Fibroblast of mammary gland (primary cell): ENCODE data around the gene FUCA2.

Experiments
- DNase-seq: peaks from one replicate; pipeline ENCODE4 v3.0.0-alpha.2; 2010; ENCODE audit warnings: low read depth
- H3K4me3 ChIP-seq: 2 replicates; pipeline ENCODE4 v1.5.1; 2011; ENCODE audit warnings: low read depth, mild to moderate bottlenecking, low read length, moderate library complexity; ENCODE audit not compliant: control insufficient read depth
- TF ChIP-seq, protein P1 (sequence below): conservative IDR thresholded peaks from 2 replicates; pipeline ENCODE4 v1.5.1; 2011; ENCODE audit warnings: low read depth, low read length, inconsistent platforms; ENCODE audit not compliant: control insufficient read depth, insufficient read depth

Gene FUCA2

DNA sequence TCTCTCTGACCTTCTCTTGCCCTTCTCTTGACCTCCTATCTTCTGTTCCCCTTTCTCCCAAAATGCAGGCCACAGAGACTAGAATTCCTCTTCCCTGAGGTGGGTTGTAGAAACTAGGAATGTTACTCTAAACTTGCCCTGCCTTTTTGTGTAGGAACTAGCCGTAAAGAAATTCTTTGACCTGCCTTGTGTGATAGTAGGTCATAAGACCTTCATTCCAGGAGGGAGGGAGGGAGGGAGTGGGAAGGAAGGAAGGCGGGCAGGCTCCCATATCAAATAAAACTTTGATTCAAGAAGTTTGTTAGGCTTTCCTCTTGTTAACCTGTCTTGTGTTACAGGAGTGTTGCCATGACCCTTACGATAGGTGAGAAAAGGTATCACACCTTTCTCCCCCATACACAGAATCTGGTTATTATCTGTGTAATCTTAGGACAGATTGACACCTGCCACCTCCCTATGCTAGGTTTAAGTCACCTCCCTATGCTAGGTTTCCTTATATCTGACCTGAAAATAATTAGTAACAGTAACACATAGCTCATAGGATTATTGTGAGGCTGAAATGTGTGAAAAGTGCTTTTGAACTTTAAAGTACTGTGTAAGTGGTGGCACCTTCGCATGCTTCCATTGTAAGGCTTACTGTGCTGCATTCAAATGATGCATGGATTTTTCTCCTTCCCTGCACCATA is 32.6 kb upstream of the FUCA2 start:
- TF ChIP-seq, protein P1, sequence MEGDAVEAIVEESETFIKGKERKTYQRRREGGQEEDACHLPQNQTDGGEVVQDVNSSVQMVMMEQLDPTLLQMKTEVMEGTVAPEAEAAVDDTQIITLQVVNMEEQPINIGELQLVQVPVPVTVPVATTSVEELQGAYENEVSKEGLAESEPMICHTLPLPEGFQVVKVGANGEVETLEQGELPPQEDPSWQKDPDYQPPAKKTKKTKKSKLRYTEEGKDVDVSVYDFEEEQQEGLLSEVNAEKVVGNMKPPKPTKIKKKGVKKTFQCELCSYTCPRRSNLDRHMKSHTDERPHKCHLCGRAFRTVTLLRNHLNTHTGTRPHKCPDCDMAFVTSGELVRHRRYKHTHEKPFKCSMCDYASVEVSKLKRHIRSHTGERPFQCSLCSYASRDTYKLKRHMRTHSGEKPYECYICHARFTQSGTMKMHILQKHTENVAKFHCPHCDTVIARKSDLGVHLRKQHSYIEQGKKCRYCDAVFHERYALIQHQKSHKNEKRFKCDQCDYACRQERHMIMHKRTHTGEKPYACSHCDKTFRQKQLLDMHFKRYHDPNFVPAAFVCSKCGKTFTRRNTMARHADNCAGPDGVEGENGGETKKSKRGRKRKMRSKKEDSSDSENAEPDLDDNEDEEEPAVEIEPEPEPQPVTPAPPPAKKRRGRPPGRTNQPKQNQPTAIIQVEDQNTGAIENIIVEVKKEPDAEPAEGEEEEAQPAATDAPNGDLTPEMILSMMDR, result no peak
- no peak for DNase-seq
- H3K4me3 ChIP-seq, result no peak overlapping the region

DNA sequence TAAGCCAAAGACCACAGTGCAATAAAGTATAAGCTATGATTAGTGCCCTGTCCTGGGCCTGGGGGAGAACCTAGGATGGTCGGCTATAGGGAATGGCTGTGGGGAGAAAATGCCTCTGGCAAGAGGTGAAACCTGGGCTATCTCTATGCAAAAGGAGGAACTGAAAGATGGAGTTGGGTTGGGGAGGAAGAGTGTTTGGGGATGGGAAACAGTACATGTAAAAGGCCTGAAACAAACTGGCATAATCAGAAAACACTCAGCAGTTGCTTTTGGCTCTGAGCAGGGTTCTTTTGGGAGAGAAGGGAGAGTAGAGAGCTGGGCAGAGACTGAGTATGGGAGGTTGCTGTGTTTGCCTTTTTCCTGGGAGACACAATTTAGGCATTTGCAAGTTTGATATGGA is 31.9 kb upstream of the FUCA2 start:
- TF ChIP-seq, protein P1, result no peak
- no peak overlapping the region for H3K4me3 ChIP-seq
- no peak for DNase-seq

DNA sequence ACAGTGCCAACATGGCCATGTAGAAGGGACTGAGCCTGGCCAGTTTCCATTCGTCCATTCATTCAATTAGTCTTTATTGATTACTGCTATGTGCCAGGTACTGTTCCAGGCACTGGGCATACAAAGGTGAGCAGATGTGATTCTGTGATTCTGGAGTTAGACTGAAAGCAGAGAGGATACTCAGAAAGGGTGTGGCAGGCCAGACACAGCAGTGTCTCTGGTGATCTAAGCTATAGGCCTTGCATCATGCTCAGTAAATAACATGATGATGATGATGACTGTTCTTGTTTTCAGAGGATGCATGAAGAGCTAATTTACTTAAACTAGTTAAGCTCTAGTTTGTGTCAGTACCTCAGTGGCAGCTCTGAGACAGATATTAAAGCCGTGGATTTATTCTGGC is 31.4 kb upstream of the FUCA2 start:
- peak; percentile 43 for DNase-seq
- TF ChIP-seq, protein P1, result no peak
- H3K4me3 ChIP-seq, result no peak overlapping the region

GRCh38 chr6:143540192-143540591 is 28.7 kb upstream of the FUCA2 start:
- DNase-seq, result no peak
- TF ChIP-seq, protein P1, result no peak
- H3K4me3 ChIP-seq, result no peak overlapping the region

- DNase-seq, result no peak
- no peak overlapping the region for H3K4me3 ChIP-seq
- TF ChIP-seq, protein P1, result no peak
Observed at GRCh38 chr6:143539734-143540133, 28.2 kb upstream of the FUCA2 start.

GRCh38 chr6:143539106-143539505 is 27.6 kb upstream of the FUCA2 start:
- TF ChIP-seq, protein P1, result no peak
- no peak for DNase-seq
- no peak overlapping the region for H3K4me3 ChIP-seq

DNA sequence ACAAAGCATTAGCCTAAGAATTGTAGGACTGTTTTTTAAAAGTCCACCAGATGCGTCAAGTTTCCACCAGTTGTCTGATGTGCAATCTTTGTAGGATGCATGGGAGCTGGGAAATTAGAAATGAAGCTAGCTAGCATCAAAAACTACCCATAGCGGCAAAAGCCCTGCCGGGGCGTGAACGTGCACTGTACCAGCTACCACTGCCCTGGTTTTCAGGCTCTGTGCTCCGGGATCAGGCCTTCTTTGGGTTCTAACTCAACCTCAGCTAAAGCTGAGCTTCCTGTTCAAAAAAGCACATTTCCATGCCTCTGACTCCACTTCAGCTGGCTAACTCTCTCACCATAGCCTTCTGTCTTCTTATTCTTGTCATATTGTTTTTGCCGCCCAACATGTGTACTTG is 26.9 kb upstream of the FUCA2 start:
- H3K4me3 ChIP-seq, result no peak overlapping the region
- DNase-seq, result no peak
- TF ChIP-seq, protein P1, result no peak
